GM20000 (cell line): ENCODE results near the gene RPS4Y2.
A peak's percentile ranks its signal among the peaks of the same experiment; 100 is the strongest.

Experiments
- DNase-seq: peaks from one replicate; pipeline ENCODE4 v3.0.0; 2012; ENCODE audit warnings: low spot score
- TF ChIP-seq, protein P1 (sequence below): IDR thresholded peaks from 2 replicates; pipeline ENCODE4 v1.5.1; 2012; ENCODE audit warnings: mild to moderate bottlenecking, control low read depth; ENCODE audit errors: extremely low read depth, missing control alignments

The RPS4Y2 gene

DNA sequence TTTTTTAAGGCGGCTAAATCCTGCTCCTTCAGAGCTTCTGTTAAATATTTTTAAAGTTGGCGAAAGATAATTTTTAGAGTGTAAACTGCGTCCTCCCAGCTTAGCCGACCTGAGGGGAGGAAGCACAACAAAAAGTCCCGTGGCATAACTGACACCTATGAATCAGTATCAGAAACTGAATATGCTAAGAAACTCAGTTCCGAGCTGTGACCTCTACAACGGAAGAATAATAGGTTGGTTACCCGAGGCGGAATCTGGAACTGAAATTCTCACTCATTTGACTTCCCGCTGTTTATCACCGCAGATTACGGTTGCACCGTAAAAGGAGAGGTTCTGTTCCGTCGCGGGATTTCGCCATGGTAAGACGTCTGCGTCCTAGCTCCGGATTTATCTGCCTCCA lies at the start of gene RPS4Y2:
TSS of gene RPS4Y2 (plus strand) at position 301 of the 400 bp plus-strand sequence. CDS start at position 357, 56 bp downstream.
- TF ChIP-seq, protein P1, sequence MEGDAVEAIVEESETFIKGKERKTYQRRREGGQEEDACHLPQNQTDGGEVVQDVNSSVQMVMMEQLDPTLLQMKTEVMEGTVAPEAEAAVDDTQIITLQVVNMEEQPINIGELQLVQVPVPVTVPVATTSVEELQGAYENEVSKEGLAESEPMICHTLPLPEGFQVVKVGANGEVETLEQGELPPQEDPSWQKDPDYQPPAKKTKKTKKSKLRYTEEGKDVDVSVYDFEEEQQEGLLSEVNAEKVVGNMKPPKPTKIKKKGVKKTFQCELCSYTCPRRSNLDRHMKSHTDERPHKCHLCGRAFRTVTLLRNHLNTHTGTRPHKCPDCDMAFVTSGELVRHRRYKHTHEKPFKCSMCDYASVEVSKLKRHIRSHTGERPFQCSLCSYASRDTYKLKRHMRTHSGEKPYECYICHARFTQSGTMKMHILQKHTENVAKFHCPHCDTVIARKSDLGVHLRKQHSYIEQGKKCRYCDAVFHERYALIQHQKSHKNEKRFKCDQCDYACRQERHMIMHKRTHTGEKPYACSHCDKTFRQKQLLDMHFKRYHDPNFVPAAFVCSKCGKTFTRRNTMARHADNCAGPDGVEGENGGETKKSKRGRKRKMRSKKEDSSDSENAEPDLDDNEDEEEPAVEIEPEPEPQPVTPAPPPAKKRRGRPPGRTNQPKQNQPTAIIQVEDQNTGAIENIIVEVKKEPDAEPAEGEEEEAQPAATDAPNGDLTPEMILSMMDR, result no peak
- no peak for DNase-seq

DNA sequence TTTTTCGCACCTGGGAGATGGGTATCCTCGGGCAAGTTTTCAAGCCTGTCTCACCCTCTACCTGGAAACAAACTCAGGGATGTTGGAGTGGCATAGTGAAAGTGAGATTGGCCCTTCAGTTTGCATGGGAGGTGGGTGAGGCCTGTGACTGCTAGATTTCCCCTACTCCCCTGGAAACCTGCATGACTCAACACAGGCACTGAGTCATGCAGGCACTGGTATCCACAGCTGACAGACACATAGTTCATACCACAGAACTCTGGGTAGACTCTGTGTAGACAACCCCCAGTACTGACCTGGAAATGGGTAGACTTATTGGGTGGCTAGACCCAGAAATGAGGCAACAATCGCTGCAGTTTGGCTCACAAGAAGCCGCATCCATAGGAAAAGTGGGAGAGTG lies 41.5 kb upstream of the RPS4Y2 start:
- DNase-seq, result no peak
- TF ChIP-seq, protein P1, result no peak

DNA sequence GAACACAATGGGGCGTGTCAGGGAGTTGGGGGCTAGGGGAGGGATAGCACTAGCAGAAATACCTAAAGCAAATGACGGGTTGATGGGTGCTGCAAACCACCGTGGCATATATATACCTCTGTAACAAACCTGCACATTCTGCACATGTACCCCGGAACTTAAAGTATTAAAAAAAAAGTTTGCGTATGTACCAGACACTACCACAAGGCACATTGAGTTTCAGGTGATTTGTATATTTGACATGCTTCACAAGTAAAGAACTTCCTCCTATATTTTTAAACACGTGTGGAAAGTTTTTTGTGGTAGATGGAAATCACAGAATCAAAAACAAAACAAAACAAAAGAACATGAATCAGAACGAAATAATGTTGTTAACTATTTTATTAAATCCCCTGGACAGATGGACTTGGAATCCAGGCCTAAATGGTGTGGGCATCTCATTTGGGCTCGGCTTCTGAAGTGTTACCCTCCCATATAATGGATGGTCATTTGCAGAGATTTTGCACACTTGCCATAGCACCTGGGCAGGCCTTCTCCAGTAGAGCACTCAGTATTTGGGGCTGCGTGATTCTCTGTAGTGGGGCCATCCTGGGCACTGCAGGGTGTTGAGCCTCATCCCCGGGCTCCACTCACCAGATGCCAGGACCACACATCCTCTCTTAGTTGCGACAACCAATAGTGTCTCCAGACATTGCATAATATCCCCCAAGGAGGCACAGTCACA lies 29.6 kb upstream of the RPS4Y2 start:
- no peak for DNase-seq
- TF ChIP-seq, protein P1, result no peak

DNA sequence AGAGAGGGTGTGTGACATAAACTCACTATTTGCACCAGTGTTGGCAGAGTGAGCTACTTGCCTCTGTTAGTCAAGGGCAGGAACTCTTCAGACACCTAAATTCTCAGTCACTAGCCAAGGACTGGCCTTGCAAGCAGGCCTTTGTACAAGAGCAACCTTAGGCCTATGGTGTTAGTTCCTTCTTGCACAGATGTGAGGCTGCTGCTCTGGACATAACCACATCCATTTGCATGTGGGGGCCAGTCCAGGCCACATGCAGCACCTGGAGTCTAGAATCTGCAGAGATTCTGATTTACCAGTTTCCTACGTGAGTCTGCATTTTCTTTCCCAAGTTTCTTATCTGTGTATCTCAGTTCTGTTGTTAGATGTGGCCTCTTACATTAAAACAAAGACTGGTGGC lies 20.7 kb upstream of the RPS4Y2 start:
- DNase-seq, result no peak
- TF ChIP-seq, protein P1, result no peak

DNA sequence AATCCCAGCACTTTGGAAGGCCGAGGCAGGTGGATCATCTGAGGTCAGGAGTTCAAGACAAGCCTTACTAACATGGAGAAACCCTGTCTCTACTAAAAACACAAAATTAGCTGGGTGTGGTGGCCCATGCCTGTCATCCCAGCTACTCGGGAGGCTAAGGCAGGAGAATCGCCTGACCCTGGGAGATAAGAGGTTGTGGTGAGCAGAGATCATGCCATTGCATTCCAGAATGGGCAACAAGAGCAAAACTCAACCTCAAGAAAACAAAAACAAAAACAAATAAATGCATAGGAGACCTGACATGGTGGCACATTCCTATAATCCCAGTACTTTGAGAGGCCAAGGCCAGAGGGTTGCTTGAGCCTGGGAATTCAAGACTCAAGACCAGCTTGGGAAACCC lies 16.1 kb upstream of the RPS4Y2 start:
- DNase-seq, result no peak
- TF ChIP-seq, protein P1, result no peak

DNA sequence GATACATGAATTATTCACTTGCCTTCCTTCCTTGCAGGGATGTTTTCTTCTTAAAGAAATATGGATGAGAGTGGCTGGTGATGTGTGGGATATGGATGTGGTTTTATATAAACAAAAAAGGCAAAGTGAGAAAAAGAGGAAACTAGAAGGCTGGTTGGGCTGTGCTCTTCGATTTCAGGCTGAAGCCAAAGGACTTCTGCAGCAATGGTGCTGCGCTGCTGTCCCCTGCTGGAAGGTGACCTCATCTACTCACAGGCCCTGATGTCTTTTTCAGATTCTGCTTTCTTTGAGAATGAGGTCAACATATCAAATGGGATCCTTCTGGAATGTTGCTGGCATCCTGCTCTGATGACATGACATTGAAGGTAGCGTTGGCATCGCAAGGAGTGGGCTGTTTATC lies 15.3 kb upstream of the RPS4Y2 start:
- peak; percentile 24 for DNase-seq
- TF ChIP-seq, protein P1, result peak; percentile 36

DNA sequence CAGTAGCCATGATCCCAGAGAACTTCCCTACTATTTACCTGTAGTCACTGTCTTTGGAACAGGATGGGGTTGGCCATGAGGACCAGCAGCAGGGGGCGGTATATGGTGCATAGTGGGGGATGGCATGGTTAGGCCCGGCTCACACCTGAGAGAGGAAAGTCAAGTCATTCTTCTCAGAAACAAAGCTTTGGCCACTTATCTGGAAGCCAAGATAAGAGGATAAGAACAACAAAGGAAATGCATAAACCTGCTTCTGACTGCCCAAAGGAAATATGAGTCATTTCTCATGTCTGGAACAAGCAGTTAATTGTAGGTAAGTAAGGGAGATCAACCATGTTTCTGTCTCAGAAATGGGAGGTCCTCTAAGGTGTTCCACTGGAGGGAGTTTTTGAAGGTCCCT lies 10.8 kb upstream of the RPS4Y2 start:
- TF ChIP-seq, protein P1, result no peak
- no peak for DNase-seq
